A172 (cell line): ENCODE data around the gene SMIM32. TPM values are rescaled to one million over a fixed set of nuclear protein-coding genes. Genes with fewer than 3 reads are reported as not detected.

Source experiments
- DNase-seq: peaks from one replicate; pipeline ENCODE4 v3.0.0-alpha.2; 2015; ENCODE audit warnings: low spot score
- total RNA-seq: library from RNA; depleted of rRNA; stranded (reverse); fragments of >200 nt; shearing (Covaris generic); gene quantifications from 2 replicates; pipeline ENCODE4 v1.2.3, GENCODE V29; 2014

The SMIM32 gene
- total RNA-seq, 1 experiment from 2014 or later: not detected

DNA sequence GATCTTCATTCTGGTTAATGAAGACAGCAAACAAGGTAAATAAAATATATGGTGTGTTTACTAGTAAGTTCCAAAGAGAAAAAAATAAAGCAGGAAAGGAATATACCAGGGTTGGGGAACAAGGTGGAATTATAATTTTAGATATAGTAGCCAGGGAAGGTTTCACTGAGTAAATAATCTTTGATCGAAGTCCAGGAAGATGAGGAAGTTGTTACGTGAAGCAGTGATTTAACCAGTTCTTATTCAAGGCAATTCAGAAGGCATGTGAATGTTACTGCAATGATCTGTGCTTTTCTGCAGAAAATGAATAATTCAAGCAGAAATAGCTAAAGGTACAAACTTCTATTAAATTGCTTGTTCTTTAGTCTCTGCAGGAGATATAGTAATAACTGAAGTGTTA lies 6.2 kb downstream of the SMIM32 start:
- no peak for DNase-seq

DNA sequence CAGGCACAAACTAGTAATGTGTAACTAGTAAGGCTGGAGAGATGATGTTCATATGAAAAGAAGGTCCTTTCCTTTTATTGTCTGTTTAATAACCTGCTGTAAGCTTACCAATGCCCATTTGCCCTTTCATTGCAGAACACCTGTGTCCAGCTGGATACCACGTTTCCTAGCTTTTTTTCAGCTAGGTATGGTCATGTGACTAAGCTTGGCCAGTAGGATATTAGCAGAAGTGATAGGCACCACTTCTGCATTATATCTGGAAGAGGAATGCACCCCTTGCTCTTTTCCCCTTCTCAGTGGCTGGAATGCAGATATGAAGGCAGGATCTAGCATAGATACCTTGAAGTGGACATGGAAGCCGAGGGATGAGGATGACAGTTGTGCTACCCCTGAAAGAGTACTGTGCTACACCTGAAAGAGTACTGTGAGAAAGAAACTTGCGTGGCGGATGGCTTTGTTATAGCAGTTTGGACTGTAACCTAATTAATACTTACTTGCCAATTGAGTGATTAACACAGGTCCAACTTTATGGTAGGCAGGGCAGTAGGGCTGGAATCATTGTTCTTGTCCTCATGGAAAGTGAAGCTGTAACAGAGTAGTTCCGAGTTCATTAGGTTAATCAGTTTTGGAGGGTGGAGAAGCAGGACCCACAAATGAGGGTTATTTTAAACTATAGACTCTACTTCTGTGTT lies 6.8 kb downstream of the SMIM32 start:
- DNase-seq: no peak

DNA sequence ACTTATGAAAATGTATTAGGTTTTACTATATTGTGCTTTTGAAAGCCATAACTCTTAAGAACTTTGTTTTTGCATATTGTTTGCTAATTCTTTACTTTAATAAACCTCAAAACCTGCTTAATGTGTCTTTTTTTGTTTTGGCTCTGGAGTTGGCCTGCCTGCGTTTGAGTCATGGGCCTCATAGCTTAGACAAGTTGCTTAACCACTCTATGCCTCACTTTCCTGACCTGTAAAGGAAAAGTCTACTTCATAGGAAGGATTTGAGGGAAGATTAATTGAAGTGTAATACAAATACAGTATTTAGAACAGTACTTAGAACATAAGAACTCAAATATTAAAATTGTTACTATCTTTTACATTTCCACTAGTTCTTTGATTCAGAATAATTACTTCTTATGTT lies 10.3 kb downstream of the SMIM32 start:
- DNase-seq: no peak

DNA sequence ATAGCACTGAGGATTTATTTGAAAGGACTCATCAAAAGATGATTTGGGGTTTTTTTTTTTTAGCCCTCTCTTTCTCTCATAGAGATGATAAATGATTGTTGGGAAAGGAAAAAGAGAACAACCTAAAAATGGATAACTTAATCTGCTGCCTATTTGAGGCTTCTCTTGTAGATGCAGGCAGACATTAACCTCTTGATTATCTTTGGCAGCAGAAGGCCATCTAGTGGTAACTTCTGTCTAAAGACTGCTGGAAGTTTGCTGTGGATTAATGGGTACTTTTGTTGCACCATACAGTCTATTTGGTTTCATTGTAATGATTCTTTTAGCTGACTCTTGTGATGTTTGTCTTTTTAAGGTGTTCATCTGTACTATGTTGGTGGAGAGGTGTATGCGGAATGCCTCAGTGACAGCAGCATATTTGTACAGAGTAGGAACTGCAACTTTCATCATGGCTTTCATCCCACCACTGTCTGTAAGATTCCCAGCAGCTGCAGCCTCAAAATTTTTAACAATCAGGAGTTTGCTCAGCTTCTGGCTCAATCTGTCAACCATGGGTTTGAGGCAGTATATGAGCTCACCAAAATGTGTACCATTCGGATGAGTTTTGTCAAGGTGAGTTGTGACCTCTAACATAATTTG lies 18.8 kb downstream of the SMIM32 start:
- peak; percentile 55 for DNase-seq

DNA sequence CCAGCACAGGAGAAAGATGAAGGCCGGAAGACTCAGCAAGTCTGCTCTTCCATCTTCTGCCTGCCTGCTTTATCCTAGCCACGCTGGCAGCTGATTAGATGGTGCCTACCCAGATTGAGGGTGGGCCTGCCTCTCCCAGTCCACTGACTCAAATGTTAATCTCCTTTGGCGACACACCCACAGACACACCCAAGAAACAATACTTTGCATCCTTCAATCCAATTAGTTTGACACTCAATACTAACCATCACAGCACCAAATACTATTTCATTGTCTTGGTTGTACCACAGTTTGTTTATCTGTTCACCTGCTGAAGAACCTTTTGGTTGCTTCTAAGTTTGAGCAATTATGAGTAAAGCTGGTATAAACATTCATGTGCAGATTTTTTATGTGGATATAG lies 23.7 kb downstream of the SMIM32 start:
- no peak for DNase-seq

DNA sequence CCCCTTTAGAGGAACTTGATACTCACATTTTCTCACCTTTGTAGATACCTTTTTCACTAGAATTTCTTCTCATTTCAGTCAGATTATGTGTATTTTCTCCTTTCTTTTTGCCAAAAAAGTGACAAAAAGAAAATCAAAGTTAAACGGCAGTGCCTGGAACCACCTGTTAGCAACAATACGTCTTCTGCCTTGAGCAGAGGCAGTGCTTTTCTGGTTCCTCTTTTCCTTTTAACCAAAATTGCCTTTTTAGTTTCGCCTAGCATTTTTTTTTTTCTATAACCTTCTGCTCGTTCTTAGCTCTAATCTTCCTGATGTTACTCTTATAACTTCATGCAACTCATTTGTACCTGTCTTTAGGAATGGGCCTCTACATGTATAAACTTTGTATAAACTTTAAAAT lies 26.1 kb downstream of the SMIM32 start:
- DNase-seq: no peak

DNA sequence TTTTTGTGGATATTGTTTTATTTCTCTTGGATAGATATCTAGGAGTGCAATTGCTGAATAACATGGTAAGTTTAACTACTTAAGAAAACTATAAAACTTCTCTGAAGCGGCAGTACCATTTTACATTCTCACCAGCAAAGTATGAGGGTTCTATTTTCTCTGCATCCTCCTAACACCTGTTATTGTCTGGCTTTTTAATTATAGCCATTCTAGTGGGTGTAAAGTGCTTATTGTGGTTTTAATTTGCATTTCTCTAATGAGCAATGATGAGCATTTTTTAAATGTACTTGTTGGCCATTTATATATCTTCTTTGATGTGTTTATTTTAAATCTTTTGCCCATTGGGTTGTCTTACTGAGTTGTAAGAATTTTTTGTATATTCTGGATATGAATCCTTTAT lies 28.7 kb downstream of the SMIM32 start:
- DNase-seq: no peak

DNA sequence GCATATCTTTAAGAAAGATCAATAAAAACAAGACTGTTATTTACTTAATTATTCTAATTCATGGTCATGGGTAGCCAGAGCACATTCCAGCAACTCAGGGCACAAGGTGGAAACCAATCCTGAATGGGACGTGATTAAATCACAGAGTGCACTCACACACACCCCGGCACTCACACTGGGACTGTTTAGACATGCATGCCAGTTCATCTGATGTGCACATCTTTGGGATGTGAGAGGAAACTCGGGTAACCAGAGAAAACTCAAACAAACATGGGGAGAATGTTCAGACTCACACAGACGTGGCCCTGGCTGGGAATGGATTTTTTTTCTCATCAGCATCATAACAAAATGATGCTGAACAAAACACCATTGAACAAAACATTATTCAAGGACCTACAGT lies 31.0 kb downstream of the SMIM32 start:
- no peak for DNase-seq

DNA sequence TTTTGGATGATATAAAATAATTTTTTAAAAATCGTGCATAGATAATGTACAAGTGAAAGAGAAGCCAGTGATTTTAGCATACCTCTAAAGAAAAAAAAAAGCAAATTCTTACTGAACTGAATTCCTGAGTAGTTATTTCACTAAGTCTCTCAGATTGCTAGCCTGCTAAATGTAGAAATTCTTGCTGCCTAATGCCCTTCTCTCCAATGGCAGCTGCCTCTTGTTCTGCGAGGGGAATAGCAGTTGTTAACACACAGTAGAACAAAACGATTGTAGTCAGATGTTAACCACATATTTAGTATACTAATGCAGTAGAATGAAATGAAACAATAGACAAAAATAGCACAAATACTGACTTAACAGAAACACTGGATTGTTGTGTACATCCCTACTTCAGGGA lies 33.5 kb downstream of the SMIM32 start:
- no peak for DNase-seq

DNA sequence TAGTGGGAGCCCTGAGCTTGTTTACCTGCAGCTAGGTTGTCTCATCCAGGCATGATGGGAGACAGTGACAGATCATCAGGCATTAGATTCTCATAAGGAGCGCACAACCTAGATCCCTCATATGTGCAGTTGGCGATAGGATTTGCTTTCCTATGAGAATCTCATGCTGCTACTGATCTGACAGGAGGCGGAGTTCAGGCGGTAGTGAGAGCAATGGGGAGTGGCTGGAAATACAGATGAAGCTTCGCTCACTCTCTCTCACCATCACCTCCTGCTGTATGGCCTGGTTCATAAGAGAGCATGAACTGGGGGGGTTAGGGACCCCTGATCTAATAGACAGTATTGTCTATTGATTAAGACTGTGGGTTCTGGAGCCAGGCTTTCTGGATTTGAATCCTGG lies 35.4 kb downstream of the SMIM32 start:
- DNase-seq: no peak

DNA sequence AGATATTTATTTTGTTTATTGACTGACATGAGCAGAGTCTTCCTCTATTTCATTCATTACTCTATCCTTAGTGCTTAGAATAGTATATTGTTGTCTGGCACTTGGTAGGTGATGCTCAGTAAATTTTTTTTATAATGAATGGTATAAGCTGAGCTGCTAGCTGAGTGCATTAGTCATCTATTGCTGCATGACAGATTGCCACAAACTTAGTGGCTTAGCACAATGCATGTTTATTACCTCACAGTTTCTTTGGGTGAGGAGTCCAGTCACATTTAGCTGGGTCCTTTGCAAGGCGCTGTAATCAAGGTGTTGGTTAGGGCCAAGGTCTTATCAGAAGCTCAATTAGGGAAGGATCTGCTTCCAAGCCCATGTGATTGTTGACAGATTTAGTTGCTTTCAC lies 37.2 kb downstream of the SMIM32 start:
- peak; percentile 12 for DNase-seq

DNA sequence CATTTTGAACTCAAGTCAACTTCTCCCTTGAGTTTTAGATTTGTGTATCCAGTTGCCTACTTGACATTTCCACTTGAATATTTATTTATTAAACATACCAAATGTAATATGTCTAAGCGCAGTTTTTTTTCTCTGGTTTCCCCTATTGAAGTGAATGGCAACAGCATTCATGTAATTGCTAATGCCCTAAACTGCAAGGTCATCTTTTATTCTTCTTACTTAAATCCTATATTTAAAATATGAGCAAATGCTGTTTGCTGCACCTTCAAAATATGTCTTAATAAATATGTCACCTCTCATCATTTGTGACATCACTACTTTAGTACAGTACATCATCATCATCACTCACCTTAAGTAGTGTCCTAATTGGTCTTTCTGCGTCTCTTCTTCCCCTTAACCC lies 37.9 kb downstream of the SMIM32 start:
- DNase-seq: no peak

DNA sequence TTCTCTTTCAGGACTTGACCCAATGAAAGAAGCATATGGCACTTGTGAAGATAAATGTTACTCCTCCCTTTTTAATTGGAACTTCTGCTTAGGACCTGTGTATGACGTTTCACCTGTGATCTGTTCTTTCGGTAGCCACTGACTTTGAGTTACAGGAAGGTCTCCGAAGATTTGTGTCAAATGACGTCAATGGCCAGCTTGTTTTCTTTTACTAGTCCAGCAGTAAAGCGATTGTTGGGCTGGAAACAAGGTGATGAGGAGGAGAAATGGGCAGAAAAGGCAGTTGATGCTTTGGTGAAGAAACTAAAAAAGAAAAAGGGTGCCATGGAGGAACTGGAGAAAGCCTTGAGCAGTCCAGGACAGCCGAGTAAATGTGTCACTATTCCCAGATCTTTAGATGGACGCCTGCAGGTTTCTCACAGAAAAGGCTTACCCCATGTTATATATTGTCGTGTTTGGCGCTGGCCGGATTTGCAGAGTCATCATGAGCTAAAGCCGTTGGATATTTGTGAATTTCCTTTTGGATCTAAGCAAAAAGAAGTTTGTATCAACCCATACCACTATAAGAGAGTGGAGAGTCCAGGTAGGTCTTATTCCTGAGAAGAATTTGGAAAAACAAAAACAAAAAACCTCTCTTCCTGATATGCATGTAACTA lies 39.3 kb downstream of the SMIM32 start:
- DNase-seq: no peak

DNA sequence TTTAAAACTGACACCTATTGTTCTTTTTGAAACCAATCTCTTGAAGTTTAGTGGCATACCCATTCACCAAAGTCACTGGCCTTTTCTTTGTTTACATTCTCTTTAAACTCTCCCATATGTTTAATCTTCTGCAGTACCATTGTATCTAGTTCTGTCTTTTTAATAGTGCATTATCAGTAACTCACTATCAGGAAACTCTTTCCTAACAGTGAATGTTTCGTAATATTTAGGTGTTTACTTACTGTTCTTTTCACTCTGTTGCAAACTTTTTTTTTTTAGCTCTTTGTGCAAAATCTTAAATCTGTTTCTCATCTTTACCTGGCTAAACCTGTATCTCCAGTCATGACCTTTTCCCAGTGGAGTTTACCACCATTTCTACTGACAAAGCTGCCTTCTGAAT lies 43.1 kb downstream of the SMIM32 start:
- DNase-seq: no peak

DNA sequence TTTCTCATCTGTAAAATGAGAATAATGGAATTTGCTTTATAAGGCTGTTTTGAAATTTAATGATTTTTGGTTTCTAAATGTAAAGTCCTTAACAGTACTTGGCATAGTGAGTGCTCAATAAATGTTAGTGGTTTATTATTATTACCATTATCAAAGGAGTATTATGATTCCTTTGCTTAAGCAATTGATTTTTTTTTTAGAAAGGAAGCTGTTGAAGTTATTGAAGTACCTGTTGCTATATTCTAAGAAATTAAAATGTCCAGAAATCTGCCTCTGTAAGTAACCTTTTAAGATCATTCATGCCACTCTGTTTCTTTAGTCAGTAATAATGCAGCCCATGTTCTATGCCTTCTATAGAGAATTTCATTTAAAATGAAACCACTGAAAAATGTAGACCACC lies 45.3 kb downstream of the SMIM32 start:
- no peak for DNase-seq

DNA sequence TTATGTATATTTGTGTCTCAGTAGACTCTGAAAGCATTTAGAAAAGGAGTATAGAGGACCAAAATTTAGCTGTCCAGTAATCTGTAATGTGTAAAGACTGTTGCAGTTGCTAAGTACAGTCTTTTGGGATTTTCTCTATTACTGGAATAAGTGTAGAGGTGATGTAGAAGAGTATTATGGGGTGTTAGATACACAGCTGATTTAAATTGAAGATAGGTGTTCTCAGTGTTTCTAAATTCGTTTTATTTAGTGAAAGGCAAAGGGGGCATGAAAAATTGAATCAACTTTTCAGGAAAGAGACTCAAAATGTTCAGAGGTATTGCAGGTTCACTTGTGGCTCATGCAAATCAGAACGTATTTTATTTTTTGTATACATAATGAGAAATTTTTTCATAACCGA lies 46.8 kb downstream of the SMIM32 start:
- no peak for DNase-seq

DNA sequence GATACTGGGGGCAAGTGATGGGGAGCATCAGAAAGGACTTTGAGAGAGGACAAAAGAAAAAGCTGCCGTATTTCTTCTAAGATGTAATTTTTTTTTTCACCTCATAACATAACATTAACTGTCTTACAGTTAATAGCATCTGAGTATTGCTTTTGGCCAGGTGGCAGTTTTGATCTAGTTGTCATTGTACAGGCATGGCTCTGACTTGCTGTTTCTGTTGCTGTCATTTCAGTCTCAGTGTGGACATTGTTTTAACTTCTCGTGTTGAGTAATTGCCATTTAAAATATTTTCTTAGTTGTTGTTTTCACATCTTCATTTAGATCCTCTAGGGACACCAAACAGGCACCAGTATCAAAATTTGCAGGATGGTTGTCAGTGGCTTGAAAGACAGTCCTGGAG lies 47.9 kb downstream of the SMIM32 start:
- no peak for DNase-seq

DNA sequence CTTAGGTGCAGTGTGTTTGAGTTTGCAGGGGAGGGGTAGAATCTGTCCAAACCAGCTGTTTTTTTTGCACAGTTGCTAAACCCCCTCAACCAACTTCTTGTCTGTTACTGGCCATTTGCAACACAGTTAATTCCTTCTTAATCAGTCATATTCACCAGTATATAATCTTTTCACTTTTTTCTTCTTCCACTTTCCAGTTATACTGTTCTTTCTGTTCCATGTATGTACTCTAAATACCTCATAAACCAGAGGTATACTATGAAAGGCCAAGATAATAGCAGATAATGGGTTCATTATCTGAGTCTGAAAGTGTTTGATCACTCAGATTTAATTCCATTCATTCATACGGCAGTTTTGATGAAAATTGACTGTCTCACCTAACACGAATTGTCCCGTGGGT lies 49.2 kb downstream of the SMIM32 start:
- no peak for DNase-seq

DNA sequence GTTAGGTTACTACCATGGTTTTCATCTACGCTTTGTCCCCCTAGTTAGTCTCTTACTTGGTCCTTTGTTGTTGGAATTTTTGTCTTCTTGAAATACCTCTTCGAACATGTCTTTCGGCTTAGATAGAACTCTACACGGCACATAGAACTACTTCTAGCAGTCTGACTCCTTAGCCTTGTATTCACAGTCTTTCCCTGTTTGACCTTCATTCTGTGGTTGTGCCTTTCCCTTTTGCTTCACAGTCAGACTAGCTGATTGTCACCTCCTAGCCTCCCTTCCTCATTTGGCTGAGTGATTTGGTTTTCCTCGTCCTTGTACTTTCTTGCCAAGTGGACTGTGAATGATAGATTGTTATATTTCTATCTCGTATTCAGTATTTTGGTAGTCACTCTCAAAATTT lies 49.6 kb downstream of the SMIM32 start:
- no peak for DNase-seq

DNA sequence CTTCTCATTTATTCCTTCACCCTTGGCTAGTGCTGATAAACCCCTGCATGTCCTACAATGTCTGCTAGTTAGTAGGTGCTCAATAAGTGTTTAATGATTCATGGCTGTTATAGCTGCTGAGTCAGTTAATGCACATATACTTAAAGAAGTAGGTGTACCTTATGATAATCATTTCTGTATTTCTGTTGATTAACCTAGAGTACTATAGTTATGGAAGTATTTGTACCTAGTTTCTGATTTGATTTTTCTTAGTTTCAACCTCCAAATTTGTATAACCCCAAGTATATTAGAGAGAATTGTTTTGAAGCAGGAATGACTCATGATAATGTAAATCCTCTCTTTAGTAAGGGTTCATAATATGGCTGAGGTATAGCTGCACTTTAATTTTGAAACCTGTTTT lies 51.4 kb downstream of the SMIM32 start:
- no peak for DNase-seq
